ENCODE measurements around the gene PCCA.

GRCh38 chr13:100341327-100341726 is 252.4 kb downstream of the PCCA start:
- TF ChIP-seq POLR2A (IDR thresholded peaks at IDR 0.05; ENCODE audit: low read length): no peak
- no peak for TF ChIP-seq EP300 (IDR thresholded peaks at IDR 0.05)
- TF ChIP-seq MAZ (IDR thresholded peaks at IDR 0.05; ENCODE audit: borderline replicate concordance, low read depth, low read length): no peak
- TF ChIP-seq CTCF (IDR thresholded peaks at IDR 0.05): no peak
- TF ChIP-seq BHLHE40 (IDR thresholded peaks at IDR 0.05; ENCODE audit: low read depth, low read length): no peak
- TF ChIP-seq JUN (IDR thresholded peaks at IDR 0.05): no peak
- no peak for TF ChIP-seq CHD2 (IDR thresholded peaks at IDR 0.05; ENCODE audit: low read length, partially characterized antibody)
- no peak for TF ChIP-seq USF2 (IDR thresholded peaks at IDR 0.05)
- TF ChIP-seq ELK1 (IDR thresholded peaks at IDR 0.05; ENCODE audit: low read depth, low read length): no peak
- TF ChIP-seq ESRRA (IDR thresholded peaks at IDR 0.05; ENCODE audit: borderline replicate concordance, low read length): no peak
- TF ChIP-seq KDM1A (IDR thresholded peaks at IDR 0.05; ENCODE audit: low read depth): no peak
- no peak for TF ChIP-seq POLR2AphosphoS2 (conservative IDR thresholded peaks at IDR 0.05; ENCODE audit: low read length)
- no peak for TF ChIP-seq PBX3 (IDR thresholded peaks at IDR 0.05)
- TF ChIP-seq MYC (IDR thresholded peaks at IDR 0.05; ENCODE audit: borderline replicate concordance, low read length): no peak

Data from A549 (cell line).